ENCODE measurements around the gene FAR2.
"Not testable (repeated sequence)": the region's sequence is repeated elsewhere in the genome, so short reads cannot be mapped to it uniquely, and the experiment has no call there.

The FAR2 gene

GRCh38 chr12:29152981-29153630 lies 4.0 kb downstream of the FAR2 start:
- FAIRE-seq, result no peak
- DNase-seq (ENCODE audit: low spot score), result no peak

- DNase-seq (ENCODE audit: low spot score) (no peak), FAIRE-seq (no peak)
These were observed 6.0 kb downstream of the FAR2 start for GRCh38 chr12:29155079-29155478.

DNA sequence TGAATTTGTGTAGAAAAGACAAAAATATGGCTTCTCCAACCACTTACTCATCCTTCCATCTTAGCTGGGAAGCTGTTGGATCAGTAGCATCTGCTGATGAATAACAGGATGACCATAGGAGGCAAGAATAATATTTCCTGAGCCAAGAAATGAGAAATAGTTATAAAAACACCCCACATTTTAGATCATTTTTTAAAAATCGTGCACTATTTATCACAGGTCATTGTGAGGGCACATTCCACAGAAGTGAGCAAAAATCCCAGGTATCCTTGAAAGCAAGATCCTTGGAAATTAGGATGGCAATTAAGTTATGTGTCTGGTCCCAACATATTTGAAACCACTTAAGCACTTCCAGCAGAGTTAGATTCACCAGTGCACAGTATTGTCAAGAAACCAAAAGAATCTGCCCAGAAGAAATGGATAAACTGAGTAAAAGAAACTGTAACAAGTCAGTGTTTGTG lies 8.4 kb downstream of the FAR2 start:
- DNase-seq (ENCODE audit: low spot score) (no peak), FAIRE-seq (no peak)

- DNase-seq (ENCODE audit: low spot score) (no peak), FAIRE-seq (no peak)
These were observed 9.2 kb downstream of the FAR2 start for GRCh38 chr12:29158115-29158763.

DNA sequence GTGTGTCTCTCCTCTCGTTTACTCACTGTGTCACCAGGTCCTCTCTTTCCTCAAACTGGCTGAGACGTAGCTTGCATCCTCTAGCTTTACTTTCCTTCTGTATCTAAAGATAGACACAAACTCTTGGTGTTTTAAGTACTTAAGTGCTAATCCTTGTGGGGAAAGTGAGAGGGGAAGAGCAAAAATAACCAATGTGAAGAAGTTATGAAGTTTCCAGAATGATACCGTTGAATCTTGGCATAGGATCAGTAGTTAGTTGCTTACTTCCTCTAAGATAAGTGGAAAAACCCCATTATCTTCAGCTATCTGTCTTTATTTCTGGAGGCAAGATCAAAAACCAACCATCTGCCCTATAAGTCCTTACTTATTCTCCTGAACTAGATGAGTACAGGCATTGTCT lies 10.6 kb downstream of the FAR2 start:
- FAIRE-seq (no peak), DNase-seq (ENCODE audit: low spot score) (no peak)

DNA sequence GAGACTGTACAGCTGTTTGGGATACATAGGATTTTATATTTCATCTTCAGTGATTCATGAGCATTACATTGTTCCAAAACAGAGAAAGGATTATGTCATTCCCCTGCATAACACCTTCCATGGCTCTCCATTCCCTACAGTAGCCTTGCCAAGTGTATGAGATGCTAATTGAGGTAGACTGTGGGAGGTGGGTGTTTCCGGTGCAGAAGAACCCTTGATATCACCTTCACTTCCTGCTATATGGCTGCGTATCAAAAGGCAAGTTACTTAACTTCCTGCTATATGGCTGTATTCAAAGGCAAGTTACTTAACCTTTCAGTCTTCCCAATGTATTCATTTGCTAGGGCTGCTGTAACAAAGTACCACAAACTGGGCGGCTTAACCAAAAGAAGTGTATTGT lies 11.2 kb downstream of the FAR2 start:
- DNase-seq (ENCODE audit: low spot score), result no peak
- FAIRE-seq, result no peak

GRCh38 chr12:29163146-29163545 lies 14.1 kb downstream of the FAR2 start:
- FAIRE-seq (no peak), DNase-seq (ENCODE audit: low spot score) (no peak)

DNA sequence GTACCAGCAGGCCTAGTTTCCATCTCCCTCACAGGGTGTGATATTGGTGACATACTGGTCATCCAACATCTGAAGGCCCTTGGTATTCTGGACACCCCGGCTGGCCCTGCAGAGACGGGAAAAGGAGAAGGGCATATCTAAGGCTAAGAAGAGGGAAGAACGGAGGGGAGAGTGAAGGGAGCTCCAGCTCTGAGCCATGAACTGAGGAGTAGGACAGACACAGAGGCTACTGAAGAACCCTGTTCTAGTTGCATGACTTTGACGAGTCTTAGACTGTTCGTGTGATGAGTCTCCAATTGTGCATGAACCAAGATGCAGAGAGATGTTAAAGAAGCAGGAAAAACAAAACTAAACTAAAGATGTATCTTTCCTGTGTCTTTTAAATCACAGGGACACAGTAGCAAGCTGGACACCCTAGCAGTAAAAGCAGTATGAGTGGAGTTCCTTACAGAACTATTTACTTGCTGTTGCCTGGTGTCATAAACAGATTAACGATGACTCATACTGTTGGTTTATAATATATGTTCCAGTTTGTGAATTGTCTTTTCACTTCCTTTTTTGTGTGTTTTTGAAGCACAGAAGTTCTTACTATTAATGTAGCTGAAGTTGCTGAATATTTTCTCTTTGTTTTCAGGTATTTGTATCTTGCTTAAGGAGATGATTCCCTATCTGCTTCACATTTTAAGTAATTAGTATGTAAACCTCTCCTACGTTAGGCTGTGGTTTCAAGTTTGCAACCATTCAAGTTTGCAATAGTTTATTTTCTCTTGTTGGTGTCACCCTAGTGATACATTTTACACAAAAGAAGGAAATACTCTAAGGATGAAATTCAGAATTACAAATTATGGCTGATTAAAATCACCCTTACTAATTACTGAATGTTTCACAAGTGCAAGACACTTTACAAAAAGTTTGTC lies 15.7 kb downstream of the FAR2 start:
- FAIRE-seq (no peak), DNase-seq (ENCODE audit: low spot score) (peak; percentile 26)

GRCh38 chr12:29167445-29167844 lies 18.4 kb downstream of the FAR2 start:
- DNase-seq (ENCODE audit: low spot score), result no peak
- no peak for FAIRE-seq

DNA sequence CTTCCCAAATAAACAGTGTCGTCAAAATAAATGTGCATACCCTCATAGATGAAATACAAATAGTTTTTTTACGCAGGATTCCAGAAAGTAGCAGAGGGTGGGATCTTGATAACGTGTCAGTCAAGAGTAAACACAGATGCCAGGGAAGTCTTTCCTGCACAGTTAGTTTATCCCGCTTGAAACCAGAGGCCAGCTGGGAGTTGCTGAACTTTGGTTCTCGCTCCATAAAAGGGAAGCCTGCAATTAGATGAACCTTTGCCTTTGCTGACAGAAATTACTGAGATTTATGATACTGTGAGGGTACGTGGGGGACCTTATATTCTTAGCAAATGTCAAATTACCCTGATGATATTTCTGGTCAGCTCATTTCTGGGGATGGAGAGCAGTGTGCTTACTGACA lies 18.9 kb downstream of the FAR2 start:
- FAIRE-seq, result no peak
- DNase-seq (ENCODE audit: low spot score), result no peak

DNA sequence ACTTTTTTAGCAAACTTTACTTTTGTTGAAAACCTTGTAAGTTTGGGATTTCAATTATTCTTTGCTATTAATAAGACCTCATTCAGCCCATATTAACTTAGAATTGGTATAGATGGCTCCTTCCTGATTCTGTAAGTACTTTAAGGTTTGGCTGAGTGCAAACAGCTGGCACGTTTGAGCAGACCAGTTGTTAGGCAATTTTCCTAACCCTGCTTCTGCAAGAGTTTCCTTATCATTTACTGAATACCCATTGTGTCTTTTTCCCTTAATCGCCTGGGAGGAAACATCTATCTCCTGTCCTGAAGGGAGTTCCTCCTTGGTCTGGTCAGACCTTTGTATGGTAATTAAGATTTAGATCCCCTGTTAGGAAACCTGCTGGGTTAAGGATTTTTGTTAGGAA lies 20.9 kb downstream of the FAR2 start:
- not testable (repeated sequence) for FAIRE-seq; DNase-seq (ENCODE audit: low spot score)

- DNase-seq (ENCODE audit: low spot score); FAIRE-seq: not testable (repeated sequence)
These were observed 21.5 kb downstream of the FAR2 start for GRCh38 chr12:29170478-29171084.

DNA sequence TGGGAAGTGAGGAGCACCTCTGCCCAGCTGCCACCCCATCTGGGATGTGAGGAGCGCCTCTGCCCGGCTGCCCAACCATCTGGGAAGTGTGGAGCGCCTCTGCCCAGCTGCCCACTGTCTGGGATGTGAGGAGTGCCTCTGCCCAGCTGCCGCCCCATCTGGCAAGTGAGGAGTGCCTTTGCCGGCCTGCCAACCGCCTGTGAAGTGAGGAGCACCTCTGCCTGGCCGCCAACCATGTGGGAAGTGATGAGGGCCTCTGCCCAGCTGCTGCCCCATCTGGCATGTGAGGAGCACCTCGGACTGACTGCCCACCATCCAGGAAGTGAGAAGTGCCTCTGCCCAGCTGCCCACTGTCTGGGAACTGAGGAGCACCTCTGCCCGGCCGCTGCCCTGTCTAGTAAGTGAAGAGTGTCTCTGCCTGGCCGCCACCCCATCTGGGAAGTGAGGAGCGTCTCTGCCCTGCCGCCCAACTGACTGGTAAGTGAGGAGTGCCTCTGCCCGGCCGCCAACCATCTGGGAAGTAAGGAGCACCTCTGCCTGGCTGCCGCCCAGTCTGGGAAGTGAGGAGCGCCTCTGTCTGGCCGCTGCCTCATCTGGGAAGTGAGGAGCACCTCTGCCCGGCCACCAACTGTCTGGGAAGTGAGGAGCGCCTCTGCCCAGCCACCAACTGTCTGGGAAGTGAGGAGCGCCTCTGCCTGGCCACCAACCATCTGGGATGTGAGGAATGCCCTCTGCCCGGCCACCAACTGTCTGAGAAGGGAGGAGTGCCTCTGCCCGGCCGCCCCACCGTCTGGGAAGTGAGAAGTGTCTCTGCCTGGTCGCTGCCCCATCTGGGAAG lies 22.6 kb downstream of the FAR2 start:
- FAIRE-seq, result no peak

DNA sequence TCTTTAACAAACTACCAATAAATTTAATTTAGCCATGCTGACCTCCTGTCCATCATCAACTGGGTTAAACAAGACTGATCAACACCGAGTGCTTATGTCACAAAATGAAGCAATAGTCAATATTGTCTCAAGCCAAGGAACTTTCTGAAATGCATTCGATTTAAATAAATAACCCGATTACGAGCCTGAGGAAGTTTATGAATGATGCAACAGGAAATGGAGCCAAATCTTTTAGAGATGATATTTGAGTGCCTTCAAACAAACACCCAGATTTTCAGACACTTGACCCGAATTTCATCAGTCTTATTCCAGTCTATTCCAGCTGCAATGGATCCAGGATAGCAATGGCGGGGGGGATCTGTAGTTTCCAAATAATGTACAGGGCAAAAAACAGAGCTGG lies 27.9 kb downstream of the FAR2 start:
- FAIRE-seq (no peak), DNase-seq (ENCODE audit: low spot score) (no peak)

More for the DNA sequence above, 22.6 kb downstream of the FAR2 start:
- DNase-seq (ENCODE audit: low spot score), result no peak

DNA sequence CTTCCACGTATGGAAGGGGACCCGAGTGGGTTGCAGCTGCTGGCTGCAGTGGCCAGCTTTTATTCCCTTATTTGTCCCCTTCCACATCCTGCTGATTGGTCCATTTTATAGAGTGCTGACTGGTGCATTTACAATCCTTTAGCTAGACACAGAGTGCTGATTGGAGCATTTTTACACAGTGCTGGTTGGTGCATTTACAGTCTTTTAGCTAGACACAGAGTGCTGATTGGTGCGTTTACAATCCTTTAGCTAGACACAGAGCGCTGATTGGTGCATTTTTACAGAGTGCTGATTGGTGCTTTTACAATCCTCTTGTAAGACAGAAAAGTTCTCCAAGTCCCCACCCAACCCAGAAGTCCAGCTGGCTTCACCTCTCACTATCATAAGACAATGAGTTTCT lies 33.2 kb downstream of the FAR2 start:
- not testable (repeated sequence) for DNase-seq (ENCODE audit: low spot score); FAIRE-seq

DNA sequence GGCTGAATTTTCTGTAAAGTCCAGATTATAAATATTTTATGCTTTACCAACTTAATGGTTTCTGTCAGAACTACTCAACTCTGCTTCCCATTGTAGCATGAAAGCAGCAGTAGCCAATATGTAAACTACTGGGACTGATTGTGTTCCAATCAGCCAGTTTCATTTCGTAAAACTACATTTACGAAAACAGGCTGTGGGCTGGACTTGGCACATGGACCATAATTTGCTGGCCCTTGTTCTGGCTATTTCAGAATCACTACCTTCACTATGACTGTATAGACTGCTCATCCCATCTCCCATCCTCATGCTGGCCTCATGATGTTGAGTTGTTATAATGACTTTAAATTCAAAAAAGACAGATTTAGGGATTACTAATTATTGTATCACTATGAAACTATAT lies 38.7 kb downstream of the FAR2 start:
- DNase-seq (ENCODE audit: low spot score) (no peak), FAIRE-seq (no peak)

DNA sequence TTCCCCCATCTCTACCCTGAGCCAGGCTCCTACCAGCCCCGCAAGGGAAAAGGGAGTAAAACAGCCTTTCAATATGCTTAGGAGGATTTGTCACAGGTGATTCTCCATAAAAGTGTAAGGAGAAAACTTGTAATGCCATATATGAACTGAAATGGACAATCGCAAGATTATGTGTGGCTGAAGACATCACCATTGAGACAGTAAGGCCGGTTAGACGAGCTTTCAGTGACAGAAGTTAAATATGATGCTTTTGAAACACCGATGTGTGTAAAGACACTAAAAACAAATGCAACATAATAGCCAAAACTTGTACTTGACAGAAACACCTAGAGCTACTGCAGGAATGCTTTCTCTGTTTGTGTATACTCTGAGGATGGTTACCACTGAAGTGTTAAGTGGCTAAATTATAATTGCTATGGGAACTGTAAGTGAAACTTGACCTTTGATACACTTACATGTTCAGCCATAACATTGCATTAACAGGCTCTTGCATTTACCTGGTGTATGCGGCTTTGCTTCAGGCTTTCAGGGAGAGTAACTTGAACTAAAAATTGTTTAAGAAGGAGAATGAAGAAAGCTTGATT lies 42.3 kb downstream of the FAR2 start:
- DNase-seq (ENCODE audit: low spot score) (no peak), FAIRE-seq (no peak)

DNA sequence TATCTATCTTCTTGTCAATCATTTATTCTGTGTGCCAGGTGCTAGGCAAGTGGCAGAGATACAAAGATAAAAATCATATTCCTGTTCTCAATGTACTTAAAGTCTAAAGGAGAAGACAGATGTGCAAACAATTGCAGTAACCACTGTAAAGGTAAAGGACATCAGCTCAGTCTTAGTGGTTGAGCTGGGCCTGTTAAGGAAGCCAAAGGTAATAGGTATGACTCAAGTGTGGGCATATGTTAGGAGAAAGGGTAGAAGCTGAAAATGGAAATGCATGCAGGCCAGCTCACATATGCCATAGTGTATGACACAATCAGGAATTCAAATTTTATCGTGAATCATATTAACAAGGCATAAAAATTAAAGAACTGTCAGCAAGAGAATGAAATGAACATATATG lies 49.8 kb downstream of the FAR2 start:
- FAIRE-seq, result no peak
- DNase-seq (ENCODE audit: low spot score), result no peak

- FAIRE-seq (no peak), DNase-seq (ENCODE audit: low spot score) (no peak)
These were observed 51.5 kb downstream of the FAR2 start for GRCh38 chr12:29200586-29200985.

GRCh38 chr12:29201296-29201695 lies 52.2 kb downstream of the FAR2 start:
- no peak for FAIRE-seq
- DNase-seq (ENCODE audit: low spot score), result no peak
